ENCODE results near the gene LAMA3.

GRCh38 chr18:23822590-23823385, 133.5 kb downstream of the LAMA3 start:
- TF ChIP-seq CTCF (conservative IDR thresholded peaks at IDR 0.05; ENCODE audit: low read depth in 2 of 2) (no peak), EZH2 (IDR thresholded peaks at IDR 0.05; ENCODE audit: low read depth, unreplicated experiment) (no peak), REST (IDR thresholded peaks at IDR 0.05; ENCODE audit: unreplicated experiment) (no peak), ZNF331 (CRISPR knock-in tag; IDR thresholded peaks at IDR 0.05; ENCODE audit: low read depth) (no peak), POLR2AphosphoS5 (IDR thresholded peaks at IDR 0.05; ENCODE audit: low read depth) (no peak), STAT1 (IDR thresholded peaks at IDR 0.05; ENCODE audit: unreplicated experiment) (no peak), EZH2phosphoT487 (IDR thresholded peaks at IDR 0.05; ENCODE audit: unreplicated experiment) (no peak), CREB1 (CRISPR knock-in tag; IDR thresholded peaks at IDR 0.05; ENCODE audit: low read depth) (no peak)
